DOHH2 (cell line): ENCODE measurements around the gene CCSER2.

Experiments used
- H3F3A ChIP-seq: fragments of 200-600 bp; sonication (generic), shearing (Covaris generic); 2 replicates; pipeline ENCODE4 v1.6.0; 2016; ENCODE audit warnings: antibody characterized with exemption, mild to moderate bottlenecking; ENCODE audit not compliant: control insufficient read depth, insufficient read depth
- H3K27ac ChIP-seq: fragments of 200-600 bp; sonication (generic); 2 replicates; pipeline ENCODE4 v1.5.1; 2014; ENCODE audit warnings: low read depth, mild to moderate bottlenecking, low read length, moderate library complexity
- H3K27me3 ChIP-seq: fragments of 200-600 bp; sonication (generic); 2 replicates; pipeline ENCODE4 v1.6.1; 2014; ENCODE audit warnings: mild to moderate bottlenecking, low read length, mixed read lengths; ENCODE audit not compliant: control insufficient read depth
- H3K36me3 ChIP-seq: fragments of 200-600 bp; sonication (generic); 2 replicates; pipeline ENCODE4 v1.6.1; 2014; ENCODE audit warnings: mild to moderate bottlenecking, low read length, moderate library complexity, mixed read lengths; ENCODE audit not compliant: control insufficient read depth
- H3K4me1 ChIP-seq: fragments of 200-600 bp; sonication (generic); 2 replicates; pipeline ENCODE4 v1.6.1; 2014; ENCODE audit warnings: mild to moderate bottlenecking, low read length, mixed read lengths; ENCODE audit not compliant: control insufficient read depth
- H3K4me2 ChIP-seq: fragments of 200-600 bp; sonication (generic); 2 replicates; pipeline ENCODE4 v1.6.0; 2014; ENCODE audit warnings: mild to moderate bottlenecking, low read length, moderate library complexity
- H3K4me3 ChIP-seq: fragments of 200-600 bp; sonication (generic); 2 replicates; pipeline ENCODE4 v1.5.1; 2014; ENCODE audit warnings: mild to moderate bottlenecking, low read length, mixed read lengths
- H3K79me2 ChIP-seq: fragments of 200-600 bp; sonication (generic); 2 replicates; pipeline ENCODE4 v1.6.1; 2014; ENCODE audit warnings: mild to moderate bottlenecking, low read length, mixed read lengths; ENCODE audit not compliant: control insufficient read depth
- H3K9me2 ChIP-seq: fragments of 200-600 bp; sonication (generic); replicated peaks from 2 replicates; pipeline ENCODE4 v1.6.1; 2014; ENCODE audit warnings: mild to moderate bottlenecking, low read length, mixed read lengths; ENCODE audit not compliant: control insufficient read depth
- H3K9me3 ChIP-seq: fragments of 200-600 bp; sonication (generic); 2 replicates; pipeline ENCODE4 v1.6.1; 2014; ENCODE audit warnings: antibody characterized with exemption, low read length, mixed read lengths; ENCODE audit not compliant: control insufficient read depth, insufficient read depth
- H4K20me1 ChIP-seq: fragments of 200-600 bp; sonication (generic); 2 replicates; pipeline ENCODE4 v1.6.0; 2014; ENCODE audit warnings: low read depth, mild to moderate bottlenecking, antibody characterized with exemption, low read length, moderate library complexity; ENCODE audit not compliant: control insufficient read depth, insufficient read depth
- EZH2phosphoT487 ChIP-seq: fragments of 200-600 bp; sonication (generic); IDR thresholded peaks from 2 replicates; pipeline ENCODE4 v1.6.1; 2017; ENCODE audit warnings: borderline replicate concordance, mild to moderate bottlenecking, antibody characterized with exemption, low read length, moderate library complexity, mixed read lengths
- TF ChIP-seq, protein P1 (sequence below): fragments of 200-600 bp; sonication (generic); IDR thresholded peaks from one replicate; pipeline ENCODE4 v1.5.1; 2014; ENCODE audit warnings: antibody characterized with exemption, mild to moderate bottlenecking, low read depth, low read length; ENCODE audit not compliant: poor library complexity, severe bottlenecking

The CCSER2 gene

DNA sequence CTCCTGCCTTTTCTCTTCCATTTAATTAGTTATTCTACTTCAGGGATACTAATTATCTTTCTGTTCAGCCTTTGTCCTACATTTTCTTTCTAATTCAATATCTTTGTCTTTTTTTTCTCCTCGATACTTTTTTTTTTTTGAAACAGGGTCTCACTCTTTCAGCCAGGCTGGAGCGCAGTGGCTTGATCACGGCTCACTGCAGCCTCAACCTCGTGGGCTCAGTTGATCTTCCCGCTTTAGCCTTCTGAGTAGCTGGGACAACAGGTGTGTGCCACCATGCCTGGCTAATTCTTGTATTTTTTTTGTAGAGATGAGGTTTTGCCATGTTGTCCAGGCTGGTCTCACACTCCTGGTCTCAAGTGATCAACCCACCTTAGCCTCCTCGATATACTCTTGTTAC lies 38.9 kb downstream of the CCSER2 start:
- no peaks in the 10 kb centered on the region for H3K4me1 ChIP-seq
- H3F3A ChIP-seq: no peaks in the 10 kb centered on the region

DNA sequence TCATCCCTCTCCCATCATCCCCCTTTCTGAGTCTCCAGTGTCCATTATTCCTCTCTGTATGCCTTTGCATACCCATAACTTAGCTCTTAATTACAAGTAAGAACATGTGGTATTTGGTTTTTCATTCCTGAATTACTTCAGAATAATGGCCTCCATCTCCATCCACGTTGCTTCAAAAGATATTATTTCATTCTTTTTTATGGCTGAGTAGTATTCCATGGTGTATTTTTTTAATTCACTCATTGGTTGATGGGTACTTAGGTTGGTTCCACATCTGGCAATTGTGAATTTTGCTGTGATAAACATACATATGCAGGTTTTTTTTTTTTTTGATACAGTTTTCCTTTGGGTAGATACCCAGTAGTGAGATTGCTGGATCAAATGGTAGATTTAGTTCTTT lies 40.4 kb downstream of the CCSER2 start:
- no peak overlapping the region for H3K4me2 ChIP-seq
- H3K79me2 ChIP-seq: peaks cover 15% of the 10 kb centered on the region
- H3K4me1 ChIP-seq: no peaks in the 10 kb centered on the region

More for the DNA sequence above, 38.9 kb downstream of the CCSER2 start:
- Histone ChIP-seq H4K20me1 (no peaks in the 10 kb centered on the region), H3K4me3 (no peak overlapping the region), H3K36me3 (peaks cover 8% of the 10 kb centered on the region), H3K27ac (no peak overlapping the region), H3K79me2 (peaks cover 23% of the 10 kb centered on the region), H3K27me3 (no peaks in the 10 kb centered on the region), H3K9me3 (no peaks in the 10 kb centered on the region), H3K4me2 (no peak overlapping the region), H3K9me2 (no peaks in the 10 kb centered on the region)
- TF ChIP-seq, protein P1, sequence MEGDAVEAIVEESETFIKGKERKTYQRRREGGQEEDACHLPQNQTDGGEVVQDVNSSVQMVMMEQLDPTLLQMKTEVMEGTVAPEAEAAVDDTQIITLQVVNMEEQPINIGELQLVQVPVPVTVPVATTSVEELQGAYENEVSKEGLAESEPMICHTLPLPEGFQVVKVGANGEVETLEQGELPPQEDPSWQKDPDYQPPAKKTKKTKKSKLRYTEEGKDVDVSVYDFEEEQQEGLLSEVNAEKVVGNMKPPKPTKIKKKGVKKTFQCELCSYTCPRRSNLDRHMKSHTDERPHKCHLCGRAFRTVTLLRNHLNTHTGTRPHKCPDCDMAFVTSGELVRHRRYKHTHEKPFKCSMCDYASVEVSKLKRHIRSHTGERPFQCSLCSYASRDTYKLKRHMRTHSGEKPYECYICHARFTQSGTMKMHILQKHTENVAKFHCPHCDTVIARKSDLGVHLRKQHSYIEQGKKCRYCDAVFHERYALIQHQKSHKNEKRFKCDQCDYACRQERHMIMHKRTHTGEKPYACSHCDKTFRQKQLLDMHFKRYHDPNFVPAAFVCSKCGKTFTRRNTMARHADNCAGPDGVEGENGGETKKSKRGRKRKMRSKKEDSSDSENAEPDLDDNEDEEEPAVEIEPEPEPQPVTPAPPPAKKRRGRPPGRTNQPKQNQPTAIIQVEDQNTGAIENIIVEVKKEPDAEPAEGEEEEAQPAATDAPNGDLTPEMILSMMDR: no peak
- TF ChIP-seq EZH2phosphoT487: no peak

DNA sequence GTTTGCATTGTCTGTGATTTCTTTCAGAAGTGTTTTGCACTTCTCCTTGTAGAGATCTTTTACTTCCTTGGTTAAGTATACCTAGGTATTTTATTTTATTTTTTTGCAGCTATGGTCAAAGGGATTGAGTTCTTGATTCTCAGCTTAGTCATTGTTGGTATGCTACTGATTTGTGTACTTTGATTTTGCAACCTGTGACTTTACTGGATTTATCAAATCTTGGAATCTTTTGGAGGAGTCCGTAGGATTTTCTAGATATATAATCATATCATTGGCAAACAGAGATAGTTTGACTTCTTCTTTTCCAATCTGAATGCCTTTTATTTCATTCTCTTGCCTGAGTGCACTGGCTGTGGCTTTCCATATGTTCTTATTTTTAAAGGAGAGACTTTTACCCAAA lies 41.9 kb downstream of the CCSER2 start:
- Histone ChIP-seq H3K4me1 (no peaks in the 10 kb centered on the region), H3K36me3 (peaks cover 20% of the 10 kb centered on the region), H3K9me3 (no peaks in the 10 kb centered on the region), H3K4me3 (no peak overlapping the region), H3K4me2 (no peak overlapping the region), H3K9me2 (no peaks in the 10 kb centered on the region), H4K20me1 (no peaks in the 10 kb centered on the region), H3K27ac (no peak overlapping the region), H3K79me2 (peaks cover 12% of the 10 kb centered on the region), H3F3A (no peaks in the 10 kb centered on the region), H3K27me3 (no peaks in the 10 kb centered on the region)
- TF ChIP-seq, protein P1: no peak
- TF ChIP-seq EZH2phosphoT487: no peak

More for the DNA sequence above, 40.4 kb downstream of the CCSER2 start:
- H3K27ac ChIP-seq: no peak overlapping the region
- H4K20me1 ChIP-seq: no peaks in the 10 kb centered on the region
- H3K36me3 ChIP-seq: peaks cover 13% of the 10 kb centered on the region
- H3F3A ChIP-seq: no peaks in the 10 kb centered on the region
- no peak overlapping the region for H3K4me3 ChIP-seq
- TF ChIP-seq, protein P1: no peak
- TF ChIP-seq EZH2phosphoT487: no peak
- H3K9me2 ChIP-seq: no peaks in the 10 kb centered on the region
- H3K27me3 ChIP-seq: no peaks in the 10 kb centered on the region
- H3K9me3 ChIP-seq: no peaks in the 10 kb centered on the region
